ENCODE results near the gene ULK1. TPM values are rescaled to one million over a fixed set of nuclear protein-coding genes. Genes with fewer than 3 reads are reported as not detected.

The ULK1 gene
- total RNA-seq, 1 donor from 2014 or later = 27.0 TPM

- Mint-ChIP-seq H3K4me1 (peaks cover 19% of the 10 kb centered on the region), H3K4me3 (no peak overlapping the region), H3K9me3 (no peaks in the 10 kb centered on the region), H3K27ac (no peak overlapping the region), H3K27me3 (no peaks in the 10 kb centered on the region), H3K36me3 (ENCODE audit: low read depth) (no peaks in the 10 kb centered on the region)
- intact Hi-C loops (cut with micrococcal nuclease) = no loop called here
- ChIA-PET POLR2A (interaction anchor here (0.7 kb wide), 1 partner anchor 1019 kb away, joined by 3 read pairs; no protein-coding TSS in a partner anchor), CTCF (no interaction called here)
- DNase-seq = no peak
- ATAC-seq (ENCODE audit: low read depth) = no peak
- TF ChIP-seq CTCF (IDR thresholded peaks at IDR 0.05) = no peak
Observed at GRCh38 chr12:131900397-131900796, 6.0 kb downstream of the ULK1 start.

DNA sequence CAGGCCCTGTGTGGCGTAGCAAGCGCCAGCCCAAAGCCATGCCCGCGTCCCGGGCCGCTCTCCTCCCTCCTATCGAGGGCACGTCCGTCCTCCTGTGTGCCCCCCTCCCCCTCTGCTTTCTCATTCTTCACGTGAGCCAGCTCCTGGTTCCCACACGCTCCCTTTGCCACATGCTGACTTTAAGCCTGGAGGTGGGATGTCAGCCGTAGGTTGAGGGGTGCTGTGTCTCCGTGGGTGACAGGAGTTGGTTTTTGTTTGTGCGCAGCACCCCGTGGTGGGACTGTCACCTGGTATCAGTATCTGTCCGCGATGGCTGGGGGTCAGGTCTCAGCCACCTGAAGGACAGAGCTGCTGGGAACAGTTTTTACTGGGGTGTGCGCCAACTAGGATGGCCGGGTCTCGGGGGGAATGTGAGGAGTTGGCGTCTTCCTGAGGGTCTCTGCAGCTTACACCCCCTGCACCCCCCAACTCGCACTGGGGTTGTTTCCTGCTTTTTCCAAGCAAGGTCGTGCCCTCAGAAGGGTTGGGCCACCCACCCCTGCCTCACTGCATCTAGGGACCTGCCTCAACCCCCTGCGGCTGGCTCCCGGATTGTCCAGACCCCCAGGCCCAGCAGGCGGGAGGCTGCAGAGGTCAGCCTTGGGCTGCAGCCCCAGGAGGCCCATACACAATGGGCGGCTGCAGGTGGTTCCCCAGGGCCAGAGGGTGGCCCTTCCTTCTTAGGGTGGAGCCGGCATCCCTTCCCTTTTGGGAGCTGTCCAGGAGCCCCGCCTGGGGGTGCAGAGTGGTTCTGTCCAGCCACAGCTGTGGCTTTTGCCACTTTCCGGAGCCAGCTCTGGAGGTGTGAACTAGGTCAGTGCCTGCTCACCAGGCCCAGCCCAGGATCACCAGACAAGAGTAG, 7.3 kb downstream of the ULK1 start:
- DNase-seq (no peak), ATAC-seq (ENCODE audit: low read depth) (no peak)
- ChIA-PET CTCF (no interaction called here), POLR2A (no interaction called here)
- H3K27ac Mint-ChIP-seq = no peak overlapping the region
- peaks cover 12% of the 10 kb centered on the region for H3K4me1 Mint-ChIP-seq
- H3K9me3 Mint-ChIP-seq = no peaks in the 10 kb centered on the region
- no peaks in the 10 kb centered on the region for H3K27me3 Mint-ChIP-seq
- intact Hi-C loops (cut with micrococcal nuclease) = no loop called here
- no peaks in the 10 kb centered on the region for H3K36me3 Mint-ChIP-seq (ENCODE audit: low read depth)
- H3K4me3 Mint-ChIP-seq = no peak overlapping the region
- TF ChIP-seq CTCF (IDR thresholded peaks at IDR 0.05) = no peak

DNA sequence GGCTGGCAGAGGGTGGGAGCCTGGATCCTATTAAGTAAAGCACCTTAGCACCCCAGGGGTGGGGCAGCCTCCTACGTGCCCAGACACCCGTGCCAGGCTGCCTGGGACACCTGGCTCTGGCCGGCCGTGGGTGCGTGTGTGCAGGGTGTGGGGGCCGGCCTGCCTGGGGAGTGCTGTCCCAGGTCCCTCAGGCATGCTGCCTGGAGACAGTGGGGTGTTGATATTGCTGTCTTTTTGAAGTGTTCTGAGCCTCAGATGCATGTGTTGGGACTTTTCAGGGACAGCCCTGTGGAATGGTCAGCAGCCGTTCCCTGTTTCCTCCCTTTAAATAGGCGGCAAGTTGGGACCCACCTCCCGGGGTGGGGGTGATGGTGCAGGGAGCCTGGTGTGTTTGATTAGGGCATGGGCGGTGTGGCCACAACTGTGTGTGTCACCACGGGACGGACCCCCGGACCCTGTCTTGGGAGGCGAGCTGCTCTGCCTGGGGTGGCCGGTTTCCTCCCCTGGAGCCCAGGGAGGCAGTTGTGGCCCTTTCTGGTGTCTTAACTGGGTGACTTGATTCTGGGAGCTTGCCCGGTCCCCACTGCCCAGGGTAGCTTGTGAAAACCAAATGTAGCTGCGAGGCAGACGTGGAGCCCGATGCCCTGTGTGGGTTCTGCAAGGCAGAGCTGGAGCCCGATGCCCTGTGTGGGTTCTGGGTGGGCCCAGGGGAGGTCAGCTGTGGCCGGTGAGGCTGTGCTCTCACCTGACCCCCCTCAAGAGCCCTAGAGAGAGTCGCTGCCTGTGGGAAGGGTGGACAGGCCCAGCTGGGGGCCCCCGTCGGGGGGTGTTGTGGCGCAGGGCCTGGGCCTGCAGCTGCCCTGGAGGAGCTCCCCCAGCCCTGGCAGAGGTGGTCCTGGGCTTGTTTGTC, 8.2 kb downstream of the ULK1 start:
- ChIA-PET POLR2A (no interaction called here), CTCF (no interaction called here)
- Mint-ChIP-seq H3K27ac (no peak overlapping the region), H3K9me3 (no peaks in the 10 kb centered on the region), H3K36me3 (ENCODE audit: low read depth) (peaks cover 1% of the 10 kb centered on the region), H3K4me3 (no peak overlapping the region), H3K27me3 (no peaks in the 10 kb centered on the region), H3K4me1 (peaks cover 4% of the 10 kb centered on the region)
- no peak for ATAC-seq (ENCODE audit: low read depth)
- no peak for TF ChIP-seq CTCF (IDR thresholded peaks at IDR 0.05)
- intact Hi-C loops (cut with micrococcal nuclease) = no loop called here
- no peak for DNase-seq

DNA sequence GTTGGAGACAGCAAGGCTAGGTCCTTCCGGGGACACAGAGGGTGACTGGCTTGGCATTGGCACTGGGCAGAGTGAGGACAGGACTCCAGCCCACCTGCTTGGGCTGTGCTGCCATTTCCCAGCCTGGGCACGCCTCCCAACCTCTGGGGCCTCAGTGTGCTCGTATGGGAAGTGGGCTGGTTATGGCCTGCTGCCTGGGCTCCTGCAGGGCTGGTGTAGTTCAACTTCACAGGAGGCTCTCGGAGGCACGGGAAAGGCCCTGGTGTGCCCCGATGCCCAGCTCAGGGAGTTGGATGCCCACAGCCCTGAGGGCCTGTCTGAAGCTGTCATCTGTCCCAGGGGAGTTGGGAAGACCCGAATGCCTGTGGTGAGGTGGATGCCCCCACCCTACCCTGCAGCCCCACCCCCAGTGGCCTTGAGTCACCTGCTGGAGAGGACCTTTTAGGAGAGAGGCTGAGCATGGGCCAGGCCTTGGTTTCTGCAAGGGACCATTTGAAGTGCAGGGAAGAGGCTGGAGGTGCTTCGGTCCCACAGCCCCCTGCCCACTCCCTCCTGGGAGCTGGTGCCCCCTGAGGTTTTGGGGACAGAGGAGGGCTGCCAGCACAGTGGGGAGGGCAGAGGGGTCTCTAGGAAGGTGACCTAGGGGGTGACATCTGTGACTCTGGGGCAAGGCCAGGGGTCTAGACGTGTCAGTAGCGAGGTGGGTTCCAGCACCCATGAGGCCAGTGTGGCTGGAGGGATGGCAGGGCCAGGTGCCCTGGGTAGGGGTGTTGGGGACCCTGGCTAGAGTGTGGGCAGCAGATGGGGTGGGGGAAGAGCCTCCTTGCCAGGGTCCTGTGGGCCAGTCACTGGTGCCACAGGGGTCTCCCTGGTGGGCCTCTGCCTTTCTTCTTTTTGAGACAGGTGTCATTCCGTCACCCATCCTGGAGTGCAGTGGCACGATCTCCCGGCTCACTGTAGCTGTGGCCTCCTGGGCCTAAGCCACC, 9.1 kb downstream of the ULK1 start:
- Mint-ChIP-seq H3K36me3 (ENCODE audit: low read depth) (peaks cover 2% of the 10 kb centered on the region), H3K9me3 (no peaks in the 10 kb centered on the region), H3K27me3 (no peaks in the 10 kb centered on the region), H3K27ac (no peak overlapping the region), H3K4me1 (no peaks in the 10 kb centered on the region), H3K4me3 (no peak overlapping the region)
- no peak for TF ChIP-seq CTCF (IDR thresholded peaks at IDR 0.05)
- CTCF ChIA-PET = no interaction called here
- no peak for ATAC-seq (ENCODE audit: low read depth)
- DNase-seq = no peak
- intact Hi-C loops (cut with micrococcal nuclease) = no loop called here
- POLR2A ChIA-PET = no interaction called here
